Fibroblast of lung (primary cell): ENCODE measurements around the gene TRIM16. TPM values are rescaled to one million over a fixed set of nuclear protein-coding genes. Genes with fewer than 3 reads are reported as not detected.
"Not testable (repeated sequence)": the region's sequence is repeated elsewhere in the genome, so short reads cannot be mapped to it uniquely, and the experiment has no call there.

ENCODE experiments used
- DNase-seq, 2 donors: peaks; one replicate each; pipeline versions ENCODE4 v3.0.0 to v3.0.0-alpha.2; 2010; ENCODE audit warnings: low read depth in 2 of 2
- H2AFZ ChIP-seq: 2 replicates; pipeline ENCODE4 v1.5.1; 2012; ENCODE audit warnings: low read length, control low read depth, inconsistent platforms
- H3K27ac ChIP-seq: 2 replicates; pipeline ENCODE4 v1.5.1; 2011; ENCODE audit warnings: low read length, control low read depth; ENCODE audit not compliant: insufficient read depth
- H3K27me3 ChIP-seq: 2 replicates; pipeline ENCODE4 v1.5.1; 2011; ENCODE audit warnings: mild to moderate bottlenecking, low read length; ENCODE audit not compliant: control insufficient read depth, insufficient read depth
- H3K36me3 ChIP-seq: 2 replicates; pipeline ENCODE4 v1.5.1; 2011; ENCODE audit warnings: low read length; ENCODE audit not compliant: control insufficient read depth, insufficient read depth
- H3K4me1 ChIP-seq: 2 replicates; pipeline ENCODE4 v1.5.1; 2011; ENCODE audit warnings: low read length; ENCODE audit not compliant: control insufficient read depth, insufficient read depth; ENCODE audit errors: extremely low read depth
- H3K4me2 ChIP-seq: 2 replicates; pipeline ENCODE4 v1.5.1; 2011; ENCODE audit warnings: low read length, control low read depth; ENCODE audit not compliant: insufficient read depth; ENCODE audit errors: extremely low read depth
- H3K4me3 ChIP-seq, 4 experiments: fragments of 200-600 bp in 1 of 4; sonication (generic) in 1 of 4; replicated peaks in 1 of 4; 2 replicates each; pipeline ENCODE4 v1.5.1; 2011 to 2016; ENCODE audit warnings: low read length in 4 of 4, low read depth in 3 of 4, mild to moderate bottlenecking in 3 of 4, control low read depth in 2 of 4, inconsistent platforms in 1 of 4, mixed read lengths in 1 of 4; ENCODE audit not compliant: insufficient read depth in 1 of 4; ENCODE audit errors: control extremely low read depth in 1 of 4
- H3K79me2 ChIP-seq: 2 replicates; pipeline ENCODE4 v1.5.1; 2012; ENCODE audit warnings: mild to moderate bottlenecking, low read length, inconsistent platforms; ENCODE audit not compliant: control insufficient read depth, insufficient read depth
- H3K9ac ChIP-seq: 2 replicates; pipeline ENCODE4 v1.5.1; 2011; ENCODE audit warnings: mild to moderate bottlenecking, low read length, control low read depth; ENCODE audit not compliant: insufficient read depth
- H3K9me3 ChIP-seq: 2 replicates; pipeline ENCODE4 v1.5.1; 2012; ENCODE audit warnings: low read depth, low read length; ENCODE audit not compliant: control insufficient read depth, insufficient read depth
- H4K20me1 ChIP-seq: 2 replicates; pipeline ENCODE4 v1.5.1; 2011; ENCODE audit warnings: low read length; ENCODE audit not compliant: control insufficient read depth, insufficient read depth; ENCODE audit errors: extremely low read depth
- CTCF ChIP-seq, 2 donors: IDR thresholded peaks in 1 of 2; conservative IDR thresholded peaks in 1 of 2; 1 replicate in 1 of 2; 2 replicates in 1 of 2; pipeline ENCODE4 v1.5.1; 2011 to 2012; ENCODE audit warnings: low read length in 2 of 2, control low read depth in 1 of 2, inconsistent platforms in 1 of 2, low read depth in 1 of 2, mild to moderate bottlenecking in 1 of 2
- EZH2 ChIP-seq: IDR thresholded peaks from 2 replicates; pipeline ENCODE4 v1.5.1; 2012; ENCODE audit warnings: low read length, control low read depth, mild to moderate bottlenecking; ENCODE audit errors: missing control alignments
- polyA plus RNA-seq, 2 donors: library from polyadenylated mRNA; depleted of rRNA in 1 of 2; stranded (reverse) in 1 of 2; unstranded in 1 of 2; fragments of >200 nt; gene quantifications; 2 replicates each; pipeline ENCODE4 v1.2.1, GENCODE V29; 2011 to 2012; ENCODE audit warnings: missing spikeins in 1 of 2
- total RNA-seq: library from RNA; depleted of rRNA; stranded (reverse); fragments of >200 nt; gene quantifications from 2 replicates; pipeline ENCODE4 v1.2.1, GENCODE V29; 2014

The TRIM16 gene
- total and polyA plus RNA-seq, 2 donors (not counting 1 experiment from before 2014, with no cell fraction given), result 21.0 to 63.1 TPM

GRCh38 chr17:15675991-15676390, 8.1 kb downstream of the TRIM16 start:
- H3K27me3 ChIP-seq, H3K79me2 ChIP-seq, H4K20me1 ChIP-seq, H3K27ac ChIP-seq, H3K9me3 ChIP-seq, H2AFZ ChIP-seq, H3K4me2 ChIP-seq, H3K4me1 ChIP-seq, H3K36me3 ChIP-seq, DNase-seq, H3K4me3 ChIP-seq, H3K9ac ChIP-seq: not testable (repeated sequence)

- not testable (repeated sequence) for DNase-seq, H3K9ac ChIP-seq, H3K9me3 ChIP-seq, H3K4me1 ChIP-seq, H3K27me3 ChIP-seq, H3K4me3 ChIP-seq, H3K36me3 ChIP-seq, H3K4me2 ChIP-seq, H2AFZ ChIP-seq, H3K79me2 ChIP-seq, H4K20me1 ChIP-seq, H3K27ac ChIP-seq
Observed at GRCh38 chr17:15674640-15675039, 9.5 kb downstream of the TRIM16 start.

- H3K79me2 ChIP-seq, H3K4me3 ChIP-seq, H3K4me2 ChIP-seq, H4K20me1 ChIP-seq, DNase-seq, H3K36me3 ChIP-seq, H3K4me1 ChIP-seq, H3K27me3 ChIP-seq, H3K9me3 ChIP-seq, H3K27ac ChIP-seq, H3K9ac ChIP-seq, H2AFZ ChIP-seq: not testable (repeated sequence)
Observed at GRCh38 chr17:15669526-15669925, 14.6 kb downstream of the TRIM16 start.

- no peak for DNase-seq
- no peaks in the 10 kb centered on the region for H4K20me1 ChIP-seq
- H3K4me2 ChIP-seq, result no peak overlapping the region
- no peaks in the 10 kb centered on the region for H3K9me3 ChIP-seq
- H3K9ac ChIP-seq, result no peak overlapping the region
- no peaks in the 10 kb centered on the region for H3K4me1 ChIP-seq
- no peak overlapping the region for H2AFZ ChIP-seq
- no peaks in the 10 kb centered on the region for H3K79me2 ChIP-seq
- TF ChIP-seq EZH2 (no peak), CTCF (conservative IDR thresholded peaks at IDR 0.05 in 1 of 2, IDR thresholded peaks at IDR 0.05 in 1 of 2; ENCODE audit: low read depth in 1 of 2, low read length in 2 of 2) (no peak)
- H3K27ac ChIP-seq, result no peak overlapping the region
- no peaks in the 10 kb centered on the region for H3K27me3 ChIP-seq
- H3K4me3 ChIP-seq, result no peak overlapping the region
- no peaks in the 10 kb centered on the region for H3K36me3 ChIP-seq
Observed at GRCh38 chr17:15663691-15664090, 20.4 kb downstream of the TRIM16 start.
